Colonic mucosa (tissue), 4 donors: Measurements from ENCODE around the gene OR52W1. TPM values are rescaled to one million over a fixed set of nuclear protein-coding genes. Genes with fewer than 3 reads are reported as not detected.

Experiments
- DNase-seq: peaks from one replicate; pipeline ENCODE4 v3.0.0-alpha.2; 2020
- H3K27ac ChIP-seq: fragments of 200-600 bp; one replicate; pipeline ENCODE4 v1.8.0; 2021
- H3K27me3 ChIP-seq: fragments of 200-600 bp; one replicate; pipeline ENCODE4 v1.8.0; 2021
- H3K36me3 ChIP-seq: fragments of 200-600 bp; one replicate; pipeline ENCODE4 v1.8.0; 2021
- H3K4me1 ChIP-seq: fragments of 200-600 bp; one replicate; pipeline ENCODE4 v1.8.0; 2021; ENCODE audit warnings: mild to moderate bottlenecking
- H3K4me3 ChIP-seq: fragments of 200-600 bp; one replicate; pipeline ENCODE4 v1.8.0; 2021
- H3K9ac ChIP-seq, 2 donors: one replicate each; pipeline ENCODE4 v1.7.0; 2013; ENCODE audit warnings: control low read depth in 2 of 2, low read depth in 2 of 2, low read length in 2 of 2
- H3K9me3 ChIP-seq: fragments of 200-600 bp; one replicate; pipeline ENCODE4 v1.8.0; 2021
- intact Hi-C: fragments of 100-400 bp; cut with DNase I; formaldehyde crosslinking; loops from one replicate; pipeline ENCODE4 v1.14.1; 2022
- total RNA-seq, 2 donors: library from RNA; stranded (reverse); fragmentation: NEBNext Ultra II Directional in 1 of 2; extraction: Animal tissue kit (Norgen Biotek cat#: 25700) in 1 of 2; gene quantifications; one replicate each; pipeline ENCODE4 v1.2.1, GENCODE V29; 2021
- TF ChIP-seq, protein P1 (sequence below): fragments of 200-600 bp; IDR thresholded peaks from one replicate; pipeline ENCODE4 v1.8.0; 2022; ENCODE audit warnings: antibody characterized with exemption, mild to moderate bottlenecking
- donor health status: healthy.
- donor health status: DM: no; HTN: no; CAD: no.
- donor health status: DM: no; HTN: no; CAD: no.

The OR52W1 gene
- total RNA-seq, 2 donors from 2014 or later = not detected

- H3K9ac ChIP-seq = peak overlapping the region in 1 of 2 donors; percentile 70
- H3K27ac ChIP-seq = peak overlapping the region; percentile 47
- H3K4me3 ChIP-seq = peak overlapping the region; percentile 29
- H3K9me3 ChIP-seq = no peaks in the 10 kb centered on the region
- peaks cover 19% of the 10 kb centered on the region for H3K4me1 ChIP-seq
- intact Hi-C loops = no loop called here
- TF ChIP-seq, protein P1, sequence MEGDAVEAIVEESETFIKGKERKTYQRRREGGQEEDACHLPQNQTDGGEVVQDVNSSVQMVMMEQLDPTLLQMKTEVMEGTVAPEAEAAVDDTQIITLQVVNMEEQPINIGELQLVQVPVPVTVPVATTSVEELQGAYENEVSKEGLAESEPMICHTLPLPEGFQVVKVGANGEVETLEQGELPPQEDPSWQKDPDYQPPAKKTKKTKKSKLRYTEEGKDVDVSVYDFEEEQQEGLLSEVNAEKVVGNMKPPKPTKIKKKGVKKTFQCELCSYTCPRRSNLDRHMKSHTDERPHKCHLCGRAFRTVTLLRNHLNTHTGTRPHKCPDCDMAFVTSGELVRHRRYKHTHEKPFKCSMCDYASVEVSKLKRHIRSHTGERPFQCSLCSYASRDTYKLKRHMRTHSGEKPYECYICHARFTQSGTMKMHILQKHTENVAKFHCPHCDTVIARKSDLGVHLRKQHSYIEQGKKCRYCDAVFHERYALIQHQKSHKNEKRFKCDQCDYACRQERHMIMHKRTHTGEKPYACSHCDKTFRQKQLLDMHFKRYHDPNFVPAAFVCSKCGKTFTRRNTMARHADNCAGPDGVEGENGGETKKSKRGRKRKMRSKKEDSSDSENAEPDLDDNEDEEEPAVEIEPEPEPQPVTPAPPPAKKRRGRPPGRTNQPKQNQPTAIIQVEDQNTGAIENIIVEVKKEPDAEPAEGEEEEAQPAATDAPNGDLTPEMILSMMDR = no peak
- peaks cover 10% of the 10 kb centered on the region for H3K36me3 ChIP-seq
- H3K27me3 ChIP-seq = no peaks in the 10 kb centered on the region
- DNase-seq = no peak
These were observed 29.5 kb downstream of the OR52W1 start for GRCh38 chr11:6228520-6228919.

DNA sequence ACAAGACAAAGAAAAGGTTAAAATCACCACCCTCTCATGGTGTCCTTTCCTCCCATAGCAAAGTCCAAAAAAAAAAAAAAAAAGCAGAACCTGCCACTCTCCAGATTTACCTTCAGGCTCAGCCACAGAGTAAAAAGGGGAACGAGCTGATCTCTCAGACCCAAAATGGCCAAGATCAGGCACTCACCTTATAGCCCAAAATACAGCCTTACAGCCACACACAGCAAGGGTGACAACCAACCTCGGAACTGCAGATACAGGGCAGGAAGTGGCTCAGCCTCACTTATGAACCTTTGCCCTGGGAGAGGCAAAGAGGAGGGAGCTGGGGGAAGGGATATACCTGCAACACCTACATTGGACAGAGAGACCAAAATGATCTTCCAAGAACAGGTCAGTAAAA lies 30.9 kb downstream of the OR52W1 start:
- no peaks in the 10 kb centered on the region for H3K9me3 ChIP-seq
- TF ChIP-seq, protein P1 = no peak
- H3K27me3 ChIP-seq = no peaks in the 10 kb centered on the region
- H3K36me3 ChIP-seq = no peaks in the 10 kb centered on the region
- H3K4me1 ChIP-seq = peaks cover 19% of the 10 kb centered on the region
- peak overlapping the region in 1 of 2 donors; percentile 70 for H3K9ac ChIP-seq
- intact Hi-C loops = loop anchor here (10.0 kb wide), 1 partner anchor 245 kb away; the partner anchor contains the start of gene TRIM3
- H3K4me3 ChIP-seq = peak overlapping the region; percentile 29
- H3K27ac ChIP-seq = peak overlapping the region; percentile 47
- DNase-seq = peak; percentile 86

- intact Hi-C loops = loop anchor here (10.0 kb wide), 1 partner anchor 242 kb away; the partner anchor contains the start of gene TRIM3
- H3K9ac ChIP-seq = no peak overlapping the region
- peaks cover 11% of the 10 kb centered on the region for H3K4me1 ChIP-seq
- H3K36me3 ChIP-seq = no peaks in the 10 kb centered on the region
- no peak overlapping the region for H3K27ac ChIP-seq
- TF ChIP-seq, protein P1 = no peak
- no peak overlapping the region for H3K4me3 ChIP-seq
- no peaks in the 10 kb centered on the region for H3K9me3 ChIP-seq
- DNase-seq = no peak
- no peaks in the 10 kb centered on the region for H3K27me3 ChIP-seq
These were observed 33.9 kb downstream of the OR52W1 start for GRCh38 chr11:6232899-6233298.

- H3K4me3 ChIP-seq = peak overlapping the region; percentile 64
- no peak for DNase-seq
- intact Hi-C loops = loop anchor here (10.0 kb wide), 1 partner anchor 241 kb away; the partner anchor contains the start of gene TRIM3
These were observed 35.0 kb downstream of the OR52W1 start for GRCh38 chr11:6233984-6234386.

GRCh38 chr11:6234387-6235107 lies 35.5 kb downstream of the OR52W1 start, which contains the start of gene FHIP1B:
TSS of gene FHIP1B (minus strand) at chr11:6234636. CDS start at chr11:6224516, 10,120 bp downstream.
- no peaks in the 10 kb centered on the region for H3K27me3 ChIP-seq
- peak within 1 kb of the TSS; percentile 64 for H3K4me3 ChIP-seq
- DNase-seq = peak; percentile 100
- no peaks in the 10 kb centered on the region for H3K9me3 ChIP-seq
- peaks cover 4% of the 10 kb centered on the region for H3K4me1 ChIP-seq
- TF ChIP-seq, protein P1 = no peak
- peak within 1 kb of the TSS; percentile 93 for H3K27ac ChIP-seq
- peak within 1 kb of the TSS; percentile 93 to 96 for H3K9ac ChIP-seq
- intact Hi-C loops = loop anchor here (10.0 kb wide), 1 partner anchor 240 kb away; the partner anchor contains the start of gene TRIM3
- H3K36me3 ChIP-seq = no peaks in the 10 kb centered on the region

More at GRCh38 chr11:6233984-6234386, 35.0 kb downstream of the OR52W1 start:
- TF ChIP-seq, protein P1 = no peak
- Histone ChIP-seq H3K27me3 (no peaks in the 10 kb centered on the region), H3K36me3 (no peaks in the 10 kb centered on the region), H3K27ac (peak overlapping the region; percentile 78), H3K9me3 (no peaks in the 10 kb centered on the region), H3K9ac (peak overlapping the region; percentile 93 to 96), H3K4me1 (peaks cover 4% of the 10 kb centered on the region)
